ENCODE data around the gene AARS2. TPM values are rescaled to one million over a fixed set of nuclear protein-coding genes. Genes with fewer than 3 reads are reported as not detected.

The AARS2 gene
- total RNA-seq (2011; cell fraction: chromatin; rRNA removed; ENCODE audit: low replicate concordance): 36.2 and 99.3 TPM in 2 replicates
- total RNA-seq (2011; cell fraction: nucleolus; rRNA removed): 53.7 and 56.5 TPM in 2 replicates
- total RNA-seq (2011; cell fraction: nucleoplasm; rRNA removed): 43.9 and 45.0 TPM in 2 replicates
- 30.5 and 34.6 TPM in 2 replicates for total RNA-seq (2014; rRNA removed)
- 9.3 and 12.9 TPM in 2 replicates for total RNA-seq (2014; rRNA removed; fragmentation: Illumina TruSeq; extraction: Trizol)
- 23.6 and 24.6 TPM in 2 replicates for total RNA-seq (2015; rRNA removed; fragmentation: Illumina TruSeq; extraction: Trizol)
- total RNA-seq (2021): 31.8 and 34.0 TPM in 2 replicates
- 11.4 and 11.6 TPM in 2 replicates for polyA plus RNA-seq (2011; rRNA removed)
- polyA plus RNA-seq (2011; cell fraction: cytosol; rRNA removed): 9.5 and 18.3 TPM in 2 replicates
- 24.7 and 40.8 TPM in 2 replicates for polyA plus RNA-seq (2011; cell fraction: nucleus; rRNA removed)
- 16.8 and 19.6 TPM in 2 replicates for polyA plus RNA-seq (2012)
- 18.3 and 23.7 TPM in 2 replicates for polyA plus RNA-seq (2014; fragmentation: Illumina TruSeq; extraction: Trizol)
- polyA plus RNA-seq (2014; fragmentation: Nextera tagmentation; extraction: Ambion mirVana): 1 to 10 TPM in 1 of 2 experiments, under 1 TPM in 1; 0.97 to 1.0 TPM
- polyA plus RNA-seq (2014; rRNA removed): 21.9 and 24.4 TPM in 2 replicates
- polyA minus RNA-seq (2011; rRNA and poly(A)+ RNA removed): 14.8 and 19.6 TPM in 2 replicates
- 13.1 and 15.3 TPM in 2 replicates for polyA minus RNA-seq (2011; cell fraction: cytosol; rRNA and poly(A)+ RNA removed)
- polyA minus RNA-seq (2011; cell fraction: nucleus; rRNA and poly(A)+ RNA removed): 33.1 and 37.5 TPM in 2 replicates
- percentile 87 among the genes with signal in this experiment for Bru-seq, nascent RNA
- percentile 72 among the genes with signal in this experiment for BruChase-seq, experiment 1, labeled RNA remaining after a 2-hour chase
- percentile 73 among the genes with signal in this experiment for BruChase-seq, experiment 2, labeled RNA remaining after a 6-hour chase
- long read RNA-seq, experiment 1, transcript AARS2-201 (22 exons, 3,854 nt): major isoform, 72 of 161 reads
- long read RNA-seq, experiment 1, partial matches to known transcripts: 48 of 161 reads
- long read RNA-seq, experiment 1, other reads (novel, unspliced or antisense): 41 of 161 reads
- long read RNA-seq, experiment 2, transcript AARS2-201 (22 exons, 3,854 nt): major isoform, 14 of 42 reads
- long read RNA-seq, experiment 2, partial matches to known transcripts: 18 of 42 reads
- long read RNA-seq, experiment 2, other reads (novel, unspliced or antisense): 10 of 42 reads
- long read RNA-seq, experiment 3, transcript AARS2-201 (22 exons, 3,854 nt): major isoform, 6 of 9 reads
- long read RNA-seq, experiment 3, partial matches to known transcripts: 2 of 9 reads
- long read RNA-seq, experiment 3, other reads (novel, unspliced or antisense): 1 of 9 reads

- BruUV-seq (replicated peaks): no TSS peak
- Histone ChIP-seq H4K20me1 (replicated peaks; ENCODE audit: control insufficient read depth, insufficient read depth, low read length) (no peaks in the 10 kb centered on the region), H3K27me3 (ENCODE audit: control insufficient read depth in 2 of 2, insufficient read depth in 2 of 2, low read length in 2 of 2) (peaks cover 10 to 14% of the 10 kb centered on the region in 2 experiments; a peak in 4 of 5 replicates), H3K4me1 (replicated peaks in 1 of 2; ENCODE audit: control insufficient read depth in 2 of 2, insufficient read depth in 2 of 2, low read length in 2 of 2) (peaks cover 5 to 6% of the 10 kb centered on the region in 2 experiments; a peak in 3 of 5 replicates), H3K9me1 (ENCODE audit: control insufficient read depth, insufficient read depth, low read length) (no peaks in the 10 kb centered on the region), H3K4me2 (ENCODE audit: insufficient read depth, low read length) (peak within 1 kb of the TSS; percentile 91), H3K9ac (ENCODE audit: insufficient read depth in 1 of 2, low read depth in 2 of 2, low read length in 2 of 2) (peak within 1 kb of the TSS; percentile 89 to 94), H3K4me3 (peak within 1 kb of the TSS; percentile 92), H2AFZ (ENCODE audit: low read depth, low read length) (peak within 1 kb of the TSS; percentile 92), H3K36me3 (ENCODE audit: control insufficient read depth, insufficient read depth, low read length) (peaks cover 36% of the 10 kb centered on the region), H3K79me2 (ENCODE audit: control insufficient read depth, insufficient read depth, low read length) (peaks cover 15% of the 10 kb centered on the region), H3K9me3 (replicated peaks; ENCODE audit: control insufficient read depth, insufficient read depth, low read depth, low read length) (no peaks in the 10 kb centered on the region), H3K27ac (ENCODE audit: extremely low read depth, low read depth, low read length) (peak within 1 kb of the TSS; percentile 73)
- intact Hi-C loops (cut with micrococcal nuclease) (no loop called here), in situ Hi-C loops (cut with MboI) (no loop called here)
- CTCF ChIA-PET (ENCODE audit: low intra/inter-chr PET ratio): interaction anchor here (0.7 kb wide), 1 partner anchor 157 kb away, joined by 3 read pairs; no protein-coding TSS in a partner anchor
- peak; percentile 99 for ATAC-seq
- DNase-seq (ENCODE audit: extremely low read depth in 1 of 4, low spot score in 3 of 4): peak; percentile 92 to 96 (median 94)
- POLR2A ChIA-PET: interaction anchor here (0.6 to 11.9 kb wide), 20 partner anchors 9 to 569 kb away, joined by 3 to 116 read pairs (median 4); no protein-coding TSS in a partner anchor
- FAIRE-seq: peak; percentile 85
- WGBS (ENCODE audit: insufficient coverage, low coverage, missing lambda C conversion rate): 2% methylated on average over 52 of the region's 52 CpGs
- no peak for TF ChIP-seq PRPF4 (IDR thresholded peaks at IDR 0.05; ENCODE audit: insufficient read depth, low read depth, low read length, poor library complexity, severe bottlenecking)
- TF ChIP-seq RBM17 (IDR thresholded peaks at IDR 0.05; ENCODE audit: borderline replicate concordance, low read depth, low read length): no peak
- TF ChIP-seq, protein P1, sequence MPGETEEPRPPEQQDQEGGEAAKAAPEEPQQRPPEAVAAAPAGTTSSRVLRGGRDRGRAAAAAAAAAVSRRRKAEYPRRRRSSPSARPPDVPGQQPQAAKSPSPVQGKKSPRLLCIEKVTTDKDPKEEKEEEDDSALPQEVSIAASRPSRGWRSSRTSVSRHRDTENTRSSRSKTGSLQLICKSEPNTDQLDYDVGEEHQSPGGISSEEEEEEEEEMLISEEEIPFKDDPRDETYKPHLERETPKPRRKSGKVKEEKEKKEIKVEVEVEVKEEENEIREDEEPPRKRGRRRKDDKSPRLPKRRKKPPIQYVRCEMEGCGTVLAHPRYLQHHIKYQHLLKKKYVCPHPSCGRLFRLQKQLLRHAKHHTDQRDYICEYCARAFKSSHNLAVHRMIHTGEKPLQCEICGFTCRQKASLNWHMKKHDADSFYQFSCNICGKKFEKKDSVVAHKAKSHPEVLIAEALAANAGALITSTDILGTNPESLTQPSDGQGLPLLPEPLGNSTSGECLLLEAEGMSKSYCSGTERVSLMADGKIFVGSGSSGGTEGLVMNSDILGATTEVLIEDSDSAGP (CRISPR knock-in tag; IDR thresholded peaks at IDR 0.05): no peak; the same call in 1 of the 2 replicates
- TF ChIP-seq CREB1 (IDR thresholded peaks at IDR 0.05): peak; percentile 90
- TF ChIP-seq CREB1 (CRISPR knock-in tag; IDR thresholded peaks at IDR 0.05): peak; percentile 84
- TF ChIP-seq OTX1 (CRISPR knock-in tag; IDR thresholded peaks at IDR 0.05): no peak
- no peak for TF ChIP-seq ZNF644 (tag; IDR thresholded peaks at IDR 0.05; ENCODE audit: low read depth)
- TF ChIP-seq ZFPM2 (CRISPR knock-in tag; IDR thresholded peaks at IDR 0.05): no peak
- peak; percentile 31; the same call in 1 of the 2 replicates for TF ChIP-seq TEAD4 (IDR thresholded peaks at IDR 0.05; ENCODE audit: low read length)
- TF ChIP-seq TEAD4 (CRISPR knock-in tag; IDR thresholded peaks at IDR 0.05; ENCODE audit: borderline replicate concordance): no peak
- TF ChIP-seq ZHX1 (conservative IDR thresholded peaks at IDR 0.05; ENCODE audit: low read length): peak; percentile 91
Measured at GRCh38 chr6:44312901-44313788, at the start of gene AARS2. AARS2 (minus strand) TSS chr6:44313347; CDS start chr6:44313323, 24 bp downstream.
